ENCODE data around the gene APBB2.

Gene APBB2

DNA sequence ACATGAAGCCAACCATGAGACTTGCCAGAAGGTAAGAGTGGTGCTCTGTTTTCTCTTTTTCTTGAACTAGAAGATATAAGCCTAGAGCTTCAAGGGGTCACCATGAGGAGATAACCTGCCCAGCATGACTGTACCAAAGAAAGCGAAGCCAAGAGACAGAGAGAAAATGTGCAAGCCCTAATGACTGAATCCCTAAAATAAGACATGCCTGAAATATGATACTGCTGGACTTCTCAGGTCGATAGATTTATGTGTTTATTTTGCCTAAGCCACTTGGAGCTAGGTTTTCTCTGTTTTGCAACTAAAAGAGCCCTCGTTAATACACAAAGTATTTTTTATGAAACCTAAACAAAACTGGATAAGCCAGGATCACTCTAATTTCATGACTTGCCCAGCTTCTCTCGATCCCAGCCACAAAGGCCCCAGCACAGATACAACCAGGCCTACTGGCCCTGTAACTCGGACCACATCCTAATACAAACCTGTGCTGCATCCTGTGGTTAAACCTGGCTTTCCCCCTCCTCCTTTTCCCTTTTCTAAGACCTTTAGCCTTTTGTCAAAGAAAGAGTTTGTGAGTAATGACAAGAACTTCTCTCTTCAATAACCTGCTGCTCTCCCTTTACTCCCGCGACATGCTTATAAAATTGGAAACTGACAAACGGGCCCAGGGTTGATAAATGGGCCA, 185.8 kb downstream of the APBB2 start:
- DNase-seq (ENCODE audit: low read depth) = no peak

DNA sequence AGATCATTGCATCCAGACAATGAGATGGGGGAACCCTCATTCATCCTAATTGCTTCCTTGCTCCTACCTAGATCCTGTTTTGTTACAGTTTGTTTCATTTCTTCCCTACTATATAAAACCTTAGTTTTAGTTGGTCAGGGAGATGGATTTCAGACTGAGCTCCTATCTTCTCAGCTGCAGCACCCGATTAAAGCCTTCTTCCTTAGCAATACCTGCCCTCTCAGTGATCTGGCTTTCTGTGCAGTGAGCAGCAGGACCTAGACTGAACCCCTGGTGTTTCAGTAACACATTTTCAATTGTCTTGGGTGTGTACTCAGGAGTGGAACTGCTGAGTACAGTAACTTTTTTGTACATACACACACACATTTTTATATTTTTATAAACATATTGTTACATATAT, 187.4 kb downstream of the APBB2 start:
- TF ChIP-seq, protein P1, sequence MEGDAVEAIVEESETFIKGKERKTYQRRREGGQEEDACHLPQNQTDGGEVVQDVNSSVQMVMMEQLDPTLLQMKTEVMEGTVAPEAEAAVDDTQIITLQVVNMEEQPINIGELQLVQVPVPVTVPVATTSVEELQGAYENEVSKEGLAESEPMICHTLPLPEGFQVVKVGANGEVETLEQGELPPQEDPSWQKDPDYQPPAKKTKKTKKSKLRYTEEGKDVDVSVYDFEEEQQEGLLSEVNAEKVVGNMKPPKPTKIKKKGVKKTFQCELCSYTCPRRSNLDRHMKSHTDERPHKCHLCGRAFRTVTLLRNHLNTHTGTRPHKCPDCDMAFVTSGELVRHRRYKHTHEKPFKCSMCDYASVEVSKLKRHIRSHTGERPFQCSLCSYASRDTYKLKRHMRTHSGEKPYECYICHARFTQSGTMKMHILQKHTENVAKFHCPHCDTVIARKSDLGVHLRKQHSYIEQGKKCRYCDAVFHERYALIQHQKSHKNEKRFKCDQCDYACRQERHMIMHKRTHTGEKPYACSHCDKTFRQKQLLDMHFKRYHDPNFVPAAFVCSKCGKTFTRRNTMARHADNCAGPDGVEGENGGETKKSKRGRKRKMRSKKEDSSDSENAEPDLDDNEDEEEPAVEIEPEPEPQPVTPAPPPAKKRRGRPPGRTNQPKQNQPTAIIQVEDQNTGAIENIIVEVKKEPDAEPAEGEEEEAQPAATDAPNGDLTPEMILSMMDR (conservative IDR thresholded peaks at IDR 0.05; ENCODE audit: low read depth, low read length) = no peak
- no peak for DNase-seq (ENCODE audit: low read depth)
- no peak overlapping the region for H3K4me3 ChIP-seq (ENCODE audit: low read length)

More for the DNA sequence above, 185.8 kb downstream of the APBB2 start:
- TF ChIP-seq, protein P1 (conservative IDR thresholded peaks at IDR 0.05; ENCODE audit: low read depth, low read length) = no peak
- no peak overlapping the region for H3K4me3 ChIP-seq (ENCODE audit: low read length)

DNA sequence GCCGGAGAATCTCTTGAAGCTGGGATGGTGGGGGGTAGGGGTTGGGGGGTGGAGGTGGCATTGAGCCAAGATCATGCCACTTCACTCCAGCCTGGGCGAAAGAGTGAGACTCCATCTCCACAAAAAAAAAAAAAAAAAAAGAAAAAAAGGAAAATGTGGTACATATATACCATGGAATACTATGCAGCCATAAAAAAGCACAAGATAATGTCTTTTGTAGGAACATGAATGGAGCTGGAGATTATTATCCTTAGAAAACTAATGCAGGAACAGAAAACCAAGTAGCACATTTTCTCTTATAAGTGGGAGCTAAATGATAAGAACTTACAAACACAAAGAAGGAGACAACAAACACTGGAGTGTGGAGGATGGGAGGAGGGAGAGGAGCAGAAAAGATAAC, 188.5 kb downstream of the APBB2 start:
- TF ChIP-seq, protein P1 (conservative IDR thresholded peaks at IDR 0.05; ENCODE audit: low read depth, low read length) = no peak
- H3K4me3 ChIP-seq (ENCODE audit: low read length) = no peak overlapping the region
- no peak for DNase-seq (ENCODE audit: low read depth)

DNA sequence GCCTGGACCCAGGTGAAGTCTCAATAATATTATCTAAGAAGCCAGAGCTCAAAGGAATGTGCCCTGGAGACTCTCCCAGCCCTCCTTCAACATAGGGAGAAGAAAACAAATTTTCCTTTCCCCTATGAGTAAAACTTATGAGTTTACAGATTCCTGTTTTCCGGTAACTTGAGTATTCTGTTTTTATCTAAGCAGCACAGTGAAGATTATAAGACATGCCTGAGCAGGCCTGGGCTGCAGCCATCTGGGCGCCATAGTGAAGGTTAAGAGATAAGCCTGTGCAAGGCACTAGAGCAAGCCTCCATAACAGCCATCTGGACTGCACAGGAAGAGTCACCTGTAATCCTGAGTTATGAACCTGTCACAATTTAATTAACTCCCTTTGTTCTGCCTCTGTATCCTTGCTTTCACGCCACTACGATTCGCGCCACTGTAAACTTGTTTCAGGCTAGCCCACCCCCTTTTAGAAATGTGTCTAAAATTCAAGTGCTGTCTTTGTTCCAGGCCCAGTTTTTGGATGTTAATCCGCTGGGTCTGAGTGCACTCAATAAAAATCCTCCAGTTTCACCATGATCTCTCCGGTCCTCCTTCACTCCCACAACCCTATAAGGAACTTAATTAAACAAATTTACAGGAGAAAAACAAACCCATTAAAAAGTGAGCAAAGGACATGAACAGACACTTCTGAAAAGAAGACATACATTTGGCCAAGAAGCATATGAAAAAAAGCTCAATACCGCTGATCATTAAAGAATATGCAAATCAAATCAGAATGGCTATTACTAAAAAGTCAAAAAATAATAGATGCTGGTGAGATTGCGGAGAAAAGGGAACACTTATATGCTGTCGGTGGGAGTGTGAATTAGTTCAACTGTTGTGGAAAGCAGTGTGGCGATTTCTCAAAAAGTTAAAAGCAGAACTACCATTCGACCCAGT, 189.5 kb downstream of the APBB2 start:
- no peak for DNase-seq (ENCODE audit: low read depth)
- TF ChIP-seq, protein P1 (conservative IDR thresholded peaks at IDR 0.05; ENCODE audit: low read depth, low read length) = no peak
- H3K4me3 ChIP-seq (ENCODE audit: low read length) = no peak overlapping the region

DNA sequence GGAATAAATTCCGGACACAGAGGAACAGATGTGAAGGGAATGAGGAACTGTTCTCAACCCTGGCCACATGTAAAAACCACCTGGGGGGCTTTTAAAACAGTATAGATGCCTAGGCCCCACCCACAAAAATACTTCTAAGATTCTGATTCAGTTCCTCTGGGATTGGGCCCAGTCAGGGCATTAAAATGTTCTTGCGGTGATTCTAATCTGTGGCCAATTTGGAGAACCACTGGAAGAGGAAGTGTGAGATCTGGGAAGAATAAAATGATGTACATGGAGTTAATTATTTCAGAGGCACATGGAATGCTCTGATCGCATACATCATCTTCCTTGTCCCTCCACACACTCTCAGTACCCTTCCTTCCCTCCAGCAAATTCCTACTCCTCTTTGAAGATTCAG, 192.2 kb downstream of the APBB2 start:
- H3K4me3 ChIP-seq (ENCODE audit: low read length) = no peak overlapping the region
- TF ChIP-seq, protein P1 (conservative IDR thresholded peaks at IDR 0.05; ENCODE audit: low read depth, low read length) = no peak
- no peak for DNase-seq (ENCODE audit: low read depth)

DNA sequence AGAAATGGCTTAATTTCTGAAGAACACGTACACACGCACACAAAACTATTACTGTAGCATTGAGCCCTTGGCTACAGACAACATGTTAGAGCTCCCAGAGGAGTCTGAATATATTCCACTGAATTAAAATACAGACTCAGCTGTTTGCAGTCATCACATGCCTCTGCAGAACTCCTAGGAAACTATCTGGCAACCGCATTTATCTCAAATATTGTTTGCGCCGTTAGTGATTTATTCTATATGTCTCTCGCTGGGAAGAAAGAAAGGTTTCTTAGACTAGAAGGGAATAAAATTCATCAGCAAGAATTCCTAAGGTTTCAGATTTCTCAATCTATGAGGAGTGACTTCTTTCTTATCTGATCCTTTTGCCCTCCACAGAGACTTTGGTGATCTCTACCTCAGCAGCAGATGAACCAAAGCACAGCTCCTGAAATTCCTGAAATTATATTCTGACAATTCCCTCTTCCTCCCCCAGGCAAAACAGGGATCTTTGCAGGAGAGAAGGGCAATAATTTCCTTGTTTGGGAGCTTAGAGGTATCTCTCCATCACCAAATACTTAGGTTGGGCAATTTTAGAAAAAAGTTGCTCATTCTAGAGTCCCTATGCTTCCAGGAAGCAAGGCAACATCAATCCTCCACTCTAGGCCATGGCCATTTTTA, 199.2 kb downstream of the APBB2 start:
- TF ChIP-seq, protein P1 (conservative IDR thresholded peaks at IDR 0.05; ENCODE audit: low read depth, low read length) = no peak
- no peak overlapping the region for H3K4me3 ChIP-seq (ENCODE audit: low read length)
- no peak for DNase-seq (ENCODE audit: low read depth)

Data from retinal pigment epithelial cell (primary cell).